Esophagus muscularis mucosa (tissue), 4 donors: Measurements from ENCODE around the gene PLPP4. TPM values are rescaled to one million over a fixed set of nuclear protein-coding genes. Genes with fewer than 3 reads are reported as not detected.

ENCODE experiments used
- DNase-seq: peaks from one replicate; pipeline ENCODE4 v3.0.0-alpha.2; 2017; ENCODE audit errors: extremely low spot score
- H3K27ac ChIP-seq, 4 donors: fragments of 200-600 bp; sonication (generic); replicated peaks in 1 of 4; 1 replicate in 3 of 4; 2 replicates in 1 of 4; pipeline ENCODE4 v1.5.1; 2016 to 2019; ENCODE audit warnings: mild to moderate bottlenecking in 1 of 4
- H3K27me3 ChIP-seq, 4 donors: fragments of 200-600 bp; sonication (generic); one replicate each; pipeline versions ENCODE4 v1.5.1 to v1.6.0; 2016 to 2019
- H3K36me3 ChIP-seq, 4 donors: fragments of 200-600 bp; sonication (generic); one replicate each; pipeline ENCODE4 v1.5.1; 2016 to 2019
- H3K4me1 ChIP-seq, 4 donors: fragments of 200-600 bp; sonication (generic); one replicate each; pipeline ENCODE4 v1.5.1; 2016 to 2019
- H3K4me3 ChIP-seq, 4 donors: fragments of 200-600 bp; sonication (generic); 1 replicate in 2 of 4; 2 replicates in 2 of 4; pipeline ENCODE4 v1.5.1; 2016 to 2019; ENCODE audit warnings: mild to moderate bottlenecking in 4 of 4, moderate library complexity in 1 of 4
- H3K9me3 ChIP-seq, 4 donors: fragments of 200-600 bp; sonication (generic); 1 replicate in 3 of 4; 2 replicates in 1 of 4; pipeline ENCODE4 v1.5.1; 2016 to 2019
- CTCF ChIP-seq, 3 experiments: fragments of 200-600 bp in 2 of 3; fragments of 450-650 bp in 1 of 3; sonication (generic) in 2 of 3; IDR thresholded peaks; one replicate each; pipeline ENCODE4 v1.5.1; 2017 to 2019; ENCODE audit warnings: antibody characterized with exemption in 3 of 3, mild to moderate bottlenecking in 2 of 3, moderate library complexity in 1 of 3
- EP300 ChIP-seq: sonication (generic); formaldehyde crosslinking; IDR thresholded peaks from one replicate; pipeline ENCODE4 v1.6.1; 2017; ENCODE audit warnings: antibody characterized with exemption
- POLR2A ChIP-seq: fragments of 450-650 bp; IDR thresholded peaks from one replicate; pipeline ENCODE4 v1.6.1; 2017; ENCODE audit warnings: antibody characterized with exemption, moderate library complexity, mild to moderate bottlenecking, low read depth
- POLR2AphosphoS5 ChIP-seq, 2 donors: sonication (generic); formaldehyde crosslinking; IDR thresholded peaks; one replicate each; pipeline ENCODE4 v1.6.1; 2017; ENCODE audit warnings: antibody characterized with exemption in 2 of 2
- WGBS: methylation state at CpG from one replicate; pipeline ENCODE4 v1.1.5; 2018; 5-methylcytosine and 5-hydroxymethylcytosine counted together
- intact Hi-C: fragments of 100-400 bp; cut with DNase I; formaldehyde crosslinking; loops from one replicate; pipeline ENCODE4 v1.15.1; 2023
- total RNA-seq, 4 donors: library from RNA; depleted of rRNA; stranded (reverse); fragments of >200 nt; gene quantifications; one replicate each; pipeline versions ENCODE4 v1.1.0 to v1.2.1, GENCODE V29; 2016

The PLPP4 gene
- total RNA-seq, 4 donors from 2014 or later, result 0.84 to 2.1 (median 1.3) TPM

DNA sequence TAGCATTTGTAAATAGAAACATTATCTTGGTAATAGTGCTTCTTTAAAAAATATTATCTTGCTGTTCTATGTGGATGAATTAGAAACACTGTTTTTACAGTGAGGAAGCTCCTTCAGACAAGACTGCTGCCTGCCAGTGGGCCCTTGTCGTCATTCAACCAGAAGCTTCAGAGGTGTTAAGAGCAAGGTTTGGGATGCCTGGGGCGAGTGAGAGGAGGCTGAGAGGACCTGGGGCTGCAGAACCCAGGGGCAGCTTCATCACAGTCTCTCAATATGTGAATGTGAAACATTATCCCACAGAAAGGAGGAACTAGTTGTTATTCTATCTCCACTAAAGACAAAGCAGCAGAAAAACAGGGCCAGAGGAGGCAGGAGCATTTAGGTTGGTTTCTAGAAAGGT, 8.1 kb downstream of the PLPP4 start:
- TF ChIP-seq POLR2A (no peak), CTCF (IDR thresholded peaks at IDR 0.05) (no peak), EP300 (no peak), POLR2AphosphoS5 (IDR thresholded peaks at IDR 0.05) (no peak)
- no peak overlapping the region for H3K4me3 ChIP-seq
- no peak overlapping the region for H3K27ac ChIP-seq
- intact Hi-C loops, result no loop called here
- peak; percentile 72 for DNase-seq
- H3K9me3 ChIP-seq, result no peaks in the 10 kb centered on the region
- H3K4me1 ChIP-seq, result no peaks in the 10 kb centered on the region
- no peaks in the 10 kb centered on the region for H3K36me3 ChIP-seq
- WGBS, result 49% methylated on average over 2 of the region's 2 CpGs
- H3K27me3 ChIP-seq, result peaks cover 0 to 38% (median 0%) of the 10 kb centered on the region in 4 donors

DNA sequence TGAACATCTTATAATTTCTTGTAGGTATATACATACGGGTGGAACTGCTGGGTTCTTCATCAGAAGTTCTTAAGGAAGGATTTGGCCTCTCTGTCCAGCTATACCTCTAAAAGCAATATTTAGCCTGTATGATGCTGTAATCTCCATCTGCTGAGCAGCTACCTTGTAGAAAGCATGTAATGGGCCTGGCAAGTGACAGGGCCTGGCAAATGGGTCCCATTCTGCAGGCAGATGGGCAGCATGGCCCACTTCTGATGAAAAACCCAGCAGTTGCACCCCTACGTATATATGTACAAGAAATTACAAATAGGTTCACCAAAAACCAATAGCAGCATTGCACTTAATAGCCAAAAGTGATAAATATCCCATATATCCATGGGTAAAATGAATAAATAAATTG, 9.0 kb downstream of the PLPP4 start:
- H3K9me3 ChIP-seq, result no peaks in the 10 kb centered on the region
- no peaks in the 10 kb centered on the region for H3K4me1 ChIP-seq
- TF ChIP-seq EP300 (no peak), POLR2A (no peak), POLR2AphosphoS5 (IDR thresholded peaks at IDR 0.05) (no peak)
- H3K36me3 ChIP-seq, result no peaks in the 10 kb centered on the region
- H3K27me3 ChIP-seq, result peaks cover 0 to 29% (median 0%) of the 10 kb centered on the region in 4 donors
- WGBS, result 95% methylated on average over 2 of the region's 2 CpGs
- peak; percentile 72 for DNase-seq
- no peak overlapping the region for H3K4me3 ChIP-seq
- no peak overlapping the region for H3K27ac ChIP-seq
- intact Hi-C loops, result no loop called here

GRCh38 chr10:120473593-120473992, 16.6 kb downstream of the PLPP4 start:
- Histone ChIP-seq H3K9me3 (no peaks in the 10 kb centered on the region), H3K36me3 (no peaks in the 10 kb centered on the region), H3K27me3 (peaks cover 0 to 9% (median 0%) of the 10 kb centered on the region in 4 donors), H3K27ac (no peak overlapping the region), H3K4me1 (peaks cover 0 to 4% (median 0%) of the 10 kb centered on the region in 4 donors), H3K4me3 (no peak overlapping the region)
- intact Hi-C loops, result no loop called here
- TF ChIP-seq CTCF (IDR thresholded peaks at IDR 0.05), result no peak
- no peak for TF ChIP-seq POLR2A
- TF ChIP-seq EP300, result no peak
- no peak for TF ChIP-seq POLR2AphosphoS5 (IDR thresholded peaks at IDR 0.05)
- 58% methylated on average over 4 of the region's 4 CpGs for WGBS
- peak; percentile 26 for DNase-seq

GRCh38 chr10:120474956-120475355, 17.9 kb downstream of the PLPP4 start:
- no peak overlapping the region for H3K27ac ChIP-seq
- peaks cover 0 to 9% (median 0%) of the 10 kb centered on the region in 4 donors for H3K27me3 ChIP-seq
- WGBS, result 100% methylated on average over 1 of the region's 1 CpG
- H3K4me1 ChIP-seq, result peaks cover 0 to 4% (median 0%) of the 10 kb centered on the region in 4 donors
- DNase-seq, result no peak
- no peaks in the 10 kb centered on the region for H3K9me3 ChIP-seq
- intact Hi-C loops, result no loop called here
- TF ChIP-seq POLR2A (no peak), CTCF (IDR thresholded peaks at IDR 0.05) (no peak), POLR2AphosphoS5 (IDR thresholded peaks at IDR 0.05) (no peak), EP300 (no peak)
- H3K36me3 ChIP-seq, result no peaks in the 10 kb centered on the region
- H3K4me3 ChIP-seq, result no peak overlapping the region

- WGBS, result 89% methylated on average over 10 of the region's 10 CpGs
These were observed 19.1 kb downstream of the PLPP4 start for GRCh38 chr10:120475844-120476791.

More at GRCh38 chr10:120475844-120476791, 19.1 kb downstream of the PLPP4 start:
- peak; percentile 85 for DNase-seq
- Histone ChIP-seq H3K27ac (no peak overlapping the region), H3K36me3 (no peaks in the 10 kb centered on the region), H3K9me3 (no peaks in the 10 kb centered on the region), H3K4me1 (peaks cover 0 to 4% (median 0%) of the 10 kb centered on the region in 4 donors), H3K27me3 (peaks cover 0 to 13% (median 0%) of the 10 kb centered on the region in 4 donors), H3K4me3 (no peak overlapping the region)
- intact Hi-C loops, result no loop called here
- TF ChIP-seq POLR2A (no peak), EP300 (no peak), POLR2AphosphoS5 (IDR thresholded peaks at IDR 0.05) (no peak), CTCF (IDR thresholded peaks at IDR 0.05) (no peak)
